GM19238 (cell line): Measurements from ENCODE around the gene PPIC.
"Not testable (repeated sequence)": the region's sequence is repeated elsewhere in the genome, so short reads cannot be mapped to it uniquely, and the experiment has no call there.

Source experiments
- DNase-seq: peaks from one replicate; pipeline ENCODE4 v3.0.0; 2011; ENCODE audit warnings: low spot score; ENCODE audit not compliant: insufficient read length

Gene PPIC

DNA sequence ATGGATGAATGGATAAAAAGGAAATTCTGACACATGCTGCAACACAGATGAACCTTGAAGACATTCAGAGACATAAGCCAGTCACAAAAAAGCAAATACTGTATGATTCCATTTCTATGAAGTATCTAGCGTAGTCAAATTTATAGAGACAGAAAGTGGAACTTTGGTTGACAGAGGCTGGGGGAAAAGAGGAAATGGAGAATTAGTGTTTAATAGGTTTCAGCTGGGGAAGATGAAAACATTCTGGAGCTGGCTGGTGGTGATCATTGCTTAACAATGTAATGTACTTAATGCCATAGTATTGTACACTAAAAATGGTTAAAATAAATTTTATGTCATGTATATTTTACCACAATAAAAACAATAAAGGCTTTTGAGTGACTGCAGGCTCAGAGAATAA lies 24.2 kb downstream of the PPIC start:
- DNase-seq: no peak

DNA sequence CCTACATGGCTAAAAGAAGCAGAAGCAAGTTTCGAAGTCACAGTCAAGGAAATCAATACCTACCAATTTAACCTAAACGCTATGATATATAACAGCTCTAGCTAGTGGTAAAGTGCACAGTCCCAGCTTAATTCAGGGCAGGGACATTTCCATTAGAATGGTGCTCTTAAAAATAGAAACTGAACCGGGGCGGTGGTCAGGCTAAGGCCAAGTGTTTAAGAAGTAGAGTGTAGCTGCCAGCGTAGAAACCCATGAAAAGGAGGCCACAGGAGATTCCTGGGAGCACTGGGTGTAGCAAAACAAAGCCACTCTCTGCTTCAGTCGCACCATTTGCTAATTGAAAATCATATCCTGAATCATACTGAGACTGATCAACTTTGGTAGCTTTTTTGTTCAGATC lies 28.8 kb downstream of the PPIC start:
- DNase-seq: no peak

DNA sequence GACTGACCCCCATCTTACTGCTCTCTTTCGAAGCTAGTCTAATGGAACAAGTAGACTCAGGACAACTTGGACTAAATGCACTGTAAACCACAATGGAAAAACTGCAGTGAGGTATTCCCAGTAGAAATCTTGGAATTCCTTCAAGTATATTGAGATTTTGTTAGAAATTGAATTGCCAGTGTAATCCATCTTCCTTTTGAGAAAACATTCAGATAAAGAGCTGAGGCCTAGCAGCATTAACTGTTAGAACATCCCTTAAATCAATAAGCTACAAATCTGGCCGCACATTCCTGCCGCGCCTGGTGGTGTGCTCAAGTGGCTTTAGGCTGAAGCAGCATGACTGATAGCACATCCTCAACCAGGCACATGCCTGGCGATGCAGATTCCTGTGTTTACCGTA lies 29.3 kb downstream of the PPIC start:
- DNase-seq: no peak

DNA sequence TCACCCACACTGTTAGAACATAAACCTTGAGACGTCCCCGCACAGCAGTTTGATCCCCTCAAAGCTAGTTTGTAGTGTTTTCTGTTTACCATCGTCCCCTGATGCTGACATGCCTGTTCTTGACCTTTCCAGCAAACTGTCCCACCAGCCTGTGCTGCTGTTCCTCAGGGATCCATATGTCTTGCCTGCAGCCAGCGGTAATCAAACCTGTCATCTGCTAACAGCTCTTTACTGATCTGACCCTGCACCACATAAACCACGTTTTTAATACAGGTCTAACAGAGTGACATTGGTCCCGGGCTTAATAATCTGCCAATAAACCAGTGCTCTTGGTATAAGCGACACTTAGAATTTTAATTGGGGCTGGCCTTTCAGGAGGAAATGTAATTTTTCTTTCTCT lies 34.7 kb downstream of the PPIC start:
- DNase-seq: no peak

DNA sequence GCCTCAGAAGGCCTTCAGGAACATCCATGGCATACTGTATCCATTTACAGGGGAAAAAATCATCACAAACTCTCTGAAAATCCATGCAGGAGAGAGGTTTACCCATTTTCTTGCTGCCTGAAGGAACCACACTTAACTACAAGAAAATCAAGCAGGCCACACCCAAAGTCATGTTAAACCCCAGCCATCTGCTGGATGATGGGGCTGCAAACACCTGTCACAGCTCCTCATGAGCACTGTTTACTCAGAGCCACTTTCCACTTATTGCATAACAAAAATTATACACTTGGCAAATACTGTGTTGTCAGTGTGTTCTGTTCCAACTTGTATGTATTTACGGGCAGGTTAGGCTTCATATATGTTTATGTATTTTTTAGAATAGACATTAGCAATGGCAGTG lies 35.8 kb downstream of the PPIC start:
- no peak for DNase-seq

DNA sequence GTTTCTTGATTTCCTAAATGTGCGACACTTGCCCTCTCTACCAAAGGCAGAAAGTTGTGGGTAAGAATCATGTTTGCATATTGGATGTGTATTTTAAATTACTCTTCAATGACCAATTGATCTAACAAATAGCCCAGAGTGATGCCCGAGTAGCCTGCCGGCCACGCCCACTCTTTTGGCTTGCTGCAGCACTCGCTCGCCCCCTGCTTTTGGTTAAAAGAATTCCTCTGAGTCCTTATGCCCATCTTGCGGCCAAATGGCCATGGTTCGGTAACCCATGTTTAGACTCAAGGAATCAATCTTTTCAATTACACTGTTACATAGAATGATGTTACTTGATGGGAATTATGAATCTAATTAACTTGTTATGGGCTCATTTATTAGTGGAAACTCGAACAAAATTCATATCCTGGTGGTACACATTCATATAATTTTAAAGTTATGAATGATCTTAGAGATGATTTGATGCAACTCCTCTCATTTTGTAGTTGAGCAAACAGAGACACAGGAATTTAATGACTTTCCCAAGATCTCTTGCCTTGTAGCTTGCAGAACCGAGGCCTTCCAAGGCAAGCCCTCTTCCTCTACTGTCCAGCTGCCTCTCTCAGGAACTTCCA lies 36.5 kb downstream of the PPIC start:
- DNase-seq: peak; percentile 47

DNA sequence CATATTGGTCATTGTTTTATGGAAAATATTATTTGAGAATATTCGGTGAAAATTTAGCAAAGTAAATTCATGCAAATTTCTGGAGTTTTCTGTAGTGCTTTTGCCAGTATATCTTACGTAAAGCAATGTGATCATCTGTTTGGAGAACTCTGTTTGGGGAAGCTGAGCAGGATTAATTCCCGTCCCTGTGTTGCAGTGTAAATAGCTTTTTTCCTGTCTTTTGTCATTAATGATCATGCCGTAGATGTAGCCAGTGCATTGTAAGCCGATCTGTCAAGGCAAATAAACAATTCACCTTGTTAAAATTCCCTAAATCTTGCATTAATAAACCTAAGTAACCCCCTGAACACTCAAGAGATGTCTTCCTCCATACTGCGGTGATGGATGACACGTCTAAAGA lies 39.2 kb downstream of the PPIC start:
- no peak for DNase-seq

DNA sequence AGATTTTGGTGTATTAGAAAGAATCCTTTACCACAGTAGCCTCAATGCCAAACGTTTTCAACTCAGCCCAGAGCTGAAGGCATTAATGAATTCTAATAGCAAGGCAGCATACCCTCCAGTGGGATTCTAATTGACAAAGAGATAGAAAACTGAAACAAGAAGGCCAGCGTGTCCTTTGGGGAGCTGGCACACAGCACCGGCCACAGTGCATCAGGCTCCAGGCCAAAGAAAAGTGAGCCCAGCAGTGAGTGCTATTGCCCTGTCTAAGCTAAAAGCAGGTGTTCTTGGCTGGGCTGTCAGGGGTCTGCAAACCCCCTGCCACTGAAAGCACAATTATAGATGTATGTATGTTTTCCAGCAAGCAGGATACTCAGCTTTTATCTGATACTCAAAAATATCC lies 40.4 kb downstream of the PPIC start:
- no peak for DNase-seq

DNA sequence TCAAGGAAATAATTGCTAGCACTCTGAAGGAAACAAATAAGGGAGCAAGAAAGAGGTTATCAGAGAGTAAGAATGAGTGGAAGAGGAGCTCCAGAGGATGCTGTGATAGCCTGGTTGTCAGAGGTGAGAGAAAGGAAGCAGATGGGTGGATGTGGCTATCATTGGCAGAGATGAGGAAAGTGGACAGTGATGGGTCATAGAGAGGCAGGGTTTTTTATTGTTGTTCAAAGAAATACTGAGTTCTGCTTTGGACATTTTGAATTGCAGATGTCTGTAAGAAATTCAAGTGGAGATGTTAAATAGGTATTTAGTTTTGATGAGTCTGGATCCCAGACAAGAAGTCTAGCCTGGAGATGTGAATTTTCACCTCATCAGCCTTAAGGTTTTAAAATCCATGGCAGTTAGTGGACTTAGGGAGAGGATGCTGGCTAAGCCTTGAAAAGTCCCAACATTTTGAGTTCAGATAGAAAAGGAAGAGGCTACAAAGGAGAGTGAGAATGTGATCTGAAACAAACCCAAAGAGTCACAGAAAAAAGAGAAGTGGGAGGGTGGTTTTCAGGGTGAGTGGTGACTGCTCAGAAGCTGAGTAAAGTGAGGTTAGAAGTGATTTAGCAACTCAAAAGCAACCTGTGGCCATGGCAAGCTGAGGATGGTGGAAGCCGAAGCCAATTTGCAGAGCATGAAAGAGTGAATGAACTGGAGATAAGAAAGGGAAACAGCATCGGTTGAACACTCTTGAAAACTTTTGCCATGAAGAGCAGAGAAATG lies 50.4 kb downstream of the PPIC start:
- DNase-seq: peak; percentile 24

DNA sequence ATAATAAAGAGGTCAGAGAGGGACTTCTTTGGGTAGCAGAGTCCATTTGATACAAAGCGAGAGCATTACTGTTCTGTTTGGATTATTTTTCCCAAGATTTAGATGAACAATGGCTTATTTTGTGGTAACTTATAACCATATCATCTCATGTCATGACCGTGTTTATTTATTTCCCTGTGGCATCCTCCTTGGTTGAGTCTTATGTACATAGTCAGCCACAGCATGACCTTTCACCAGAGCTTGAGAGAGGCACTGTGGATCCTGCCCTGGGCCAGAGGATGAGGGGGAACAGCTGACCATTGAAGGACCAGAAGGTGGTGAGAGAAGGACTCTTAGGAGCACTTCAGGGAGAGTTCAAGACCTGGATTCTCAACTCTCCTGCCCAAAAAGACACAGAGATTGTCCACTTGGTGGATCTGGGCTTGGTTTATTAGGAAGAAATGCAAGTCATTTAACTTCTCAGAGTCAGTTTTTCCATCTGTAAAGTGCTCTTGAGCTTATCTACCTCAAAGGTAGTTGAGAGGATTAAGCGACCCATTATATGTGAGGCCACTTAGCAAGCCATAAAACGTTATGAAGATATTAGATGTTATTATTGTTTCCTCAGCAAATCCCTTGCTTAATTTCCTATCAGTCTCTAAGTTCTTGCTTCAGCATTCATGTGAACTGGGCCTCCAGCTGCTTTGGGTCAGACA lies 51.4 kb downstream of the PPIC start:
- no peak for DNase-seq

DNA sequence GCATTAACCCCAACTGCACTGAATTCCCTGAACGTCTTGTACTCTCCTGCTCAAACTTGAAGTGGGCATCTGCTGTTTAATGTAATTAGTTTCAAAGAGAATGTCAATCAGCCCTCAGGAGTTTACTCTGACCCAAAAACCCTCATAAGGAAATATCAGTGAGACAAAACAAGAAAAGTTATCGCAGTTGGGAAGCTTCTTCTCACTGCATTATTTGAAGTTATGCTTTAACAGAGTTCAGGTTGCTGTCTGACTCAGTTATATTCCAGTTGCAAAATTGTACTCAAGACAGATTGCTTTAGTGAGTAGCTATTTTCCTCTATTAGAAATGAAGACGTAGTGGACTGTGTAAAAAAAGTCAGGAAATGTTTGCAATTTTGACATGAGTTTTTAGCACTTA lies 52.1 kb downstream of the PPIC start:
- no peak for DNase-seq

DNA sequence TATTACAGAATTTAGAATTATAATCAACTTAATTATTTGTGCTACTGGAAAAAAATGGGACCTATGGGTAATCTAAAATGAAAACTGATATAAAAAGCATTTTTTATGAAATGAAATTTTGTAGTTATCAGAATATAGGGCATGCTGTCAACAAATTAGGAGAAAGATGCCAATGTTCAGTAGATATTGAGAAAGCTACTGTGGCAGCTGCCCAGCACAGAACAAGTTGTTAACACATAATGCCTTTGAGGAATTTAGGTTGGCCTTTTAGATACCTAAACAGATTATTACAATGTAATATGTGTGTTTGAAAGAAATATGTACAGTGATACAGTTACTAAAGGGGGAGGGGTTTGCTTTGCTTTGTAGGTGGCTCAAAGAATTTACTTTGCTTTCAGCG lies 54.1 kb downstream of the PPIC start:
- no peak for DNase-seq

DNA sequence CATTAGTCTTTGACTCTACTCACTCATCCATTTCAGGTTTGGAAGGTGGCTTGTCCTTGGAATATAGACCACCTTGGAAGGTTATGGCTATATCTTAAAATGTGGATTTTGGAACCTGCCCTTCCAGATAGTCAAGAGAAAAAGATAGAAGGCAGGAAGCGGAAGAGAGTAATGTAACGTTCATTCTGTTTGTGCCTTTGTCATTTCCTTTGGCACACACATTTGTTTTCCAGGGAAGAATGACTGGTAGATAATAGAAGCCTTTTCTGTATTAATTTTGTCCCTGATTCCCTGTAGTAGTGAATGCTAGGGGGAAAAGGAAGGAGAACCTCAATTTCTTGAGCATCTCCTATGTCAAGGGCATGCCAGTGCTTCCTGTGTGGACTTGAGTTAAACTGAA lies 54.7 kb downstream of the PPIC start:
- no peak for DNase-seq

DNA sequence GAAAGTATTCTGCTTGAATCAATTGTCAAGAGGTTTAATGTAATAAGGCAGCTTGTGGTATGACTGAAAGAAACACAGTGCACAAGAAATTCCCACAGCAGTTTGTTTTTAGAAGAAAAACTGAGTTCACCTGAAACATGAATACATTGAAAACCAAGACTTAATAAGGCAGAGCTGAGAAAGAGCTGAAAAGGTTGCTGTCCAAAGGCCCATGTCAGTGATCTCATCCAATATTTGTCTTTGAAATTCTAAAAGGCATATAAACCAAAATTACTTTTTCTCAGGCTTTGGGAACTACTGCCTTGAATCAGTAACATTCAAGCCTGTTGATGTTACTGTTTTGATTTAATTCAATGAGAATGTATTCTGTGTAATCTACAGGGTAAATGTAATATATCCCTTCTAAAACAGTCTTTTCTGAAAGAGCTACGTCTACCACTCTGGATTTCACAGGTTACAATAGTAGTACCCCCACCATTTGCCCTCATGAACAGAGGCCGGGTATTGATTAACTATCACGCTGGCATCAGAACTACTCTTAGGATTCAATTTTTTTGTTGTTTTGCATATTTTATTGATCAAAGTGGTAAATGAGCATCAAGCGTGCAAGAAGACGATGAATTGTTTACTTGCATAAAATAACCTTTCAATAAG lies 57.8 kb downstream of the PPIC start:
- DNase-seq: no peak

DNA sequence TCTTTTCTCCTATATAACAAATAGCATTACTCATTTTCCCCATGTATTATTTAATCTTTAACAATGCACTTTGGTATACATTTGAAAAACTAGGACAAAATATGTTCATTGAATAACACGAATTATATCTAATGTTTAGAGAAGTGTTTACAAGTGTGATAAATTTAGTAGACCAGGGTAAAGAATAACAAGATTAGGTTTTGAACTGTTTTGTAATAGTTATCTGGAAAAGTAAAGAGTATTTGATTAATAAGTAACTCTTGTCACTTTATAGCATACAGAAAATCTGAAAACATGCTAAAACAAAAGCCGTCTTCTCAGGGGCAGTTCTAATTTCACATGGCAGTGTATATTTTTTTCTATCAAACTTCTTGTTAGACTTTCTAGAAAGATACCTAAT lies 58.5 kb downstream of the PPIC start:
- no peak for DNase-seq

DNA sequence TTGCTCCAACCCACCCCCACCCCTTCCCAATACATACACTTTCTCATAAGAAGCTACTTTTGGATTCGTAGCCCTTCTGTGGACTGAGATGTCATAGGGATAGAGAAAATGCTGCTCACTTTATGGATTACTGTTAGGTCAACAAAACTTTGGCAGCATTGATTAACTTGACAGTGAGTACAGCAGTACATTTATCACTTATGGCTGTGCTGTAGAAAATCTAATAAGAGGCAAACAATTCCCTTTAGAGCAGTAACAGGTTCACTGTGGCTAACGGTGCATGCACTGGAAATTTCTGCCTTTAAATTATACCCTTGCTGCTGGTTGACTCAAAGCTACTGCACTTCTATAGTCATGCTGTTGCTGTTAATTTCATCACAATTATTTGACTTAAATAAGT lies 59.2 kb downstream of the PPIC start:
- no peak for DNase-seq

DNA sequence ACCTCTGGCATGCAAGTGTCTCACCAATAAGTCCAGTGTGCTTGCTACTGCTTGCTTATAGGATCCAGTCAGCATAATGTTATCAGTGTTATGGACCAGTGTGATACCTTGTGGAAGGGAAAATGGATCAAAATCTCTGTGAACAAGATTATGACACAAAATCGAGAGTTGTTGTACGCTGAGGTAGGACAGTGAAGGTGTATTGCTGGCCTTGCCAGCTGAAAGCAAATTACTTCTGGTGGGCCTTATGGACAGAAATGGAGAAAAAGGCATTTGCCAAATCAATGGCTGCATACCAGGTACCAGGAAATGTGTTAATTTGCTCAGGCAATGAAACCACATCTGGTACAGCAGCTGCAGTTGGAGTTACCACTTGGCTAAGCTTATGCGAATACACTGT lies 62.3 kb downstream of the PPIC start:
- not testable (repeated sequence) for DNase-seq

DNA sequence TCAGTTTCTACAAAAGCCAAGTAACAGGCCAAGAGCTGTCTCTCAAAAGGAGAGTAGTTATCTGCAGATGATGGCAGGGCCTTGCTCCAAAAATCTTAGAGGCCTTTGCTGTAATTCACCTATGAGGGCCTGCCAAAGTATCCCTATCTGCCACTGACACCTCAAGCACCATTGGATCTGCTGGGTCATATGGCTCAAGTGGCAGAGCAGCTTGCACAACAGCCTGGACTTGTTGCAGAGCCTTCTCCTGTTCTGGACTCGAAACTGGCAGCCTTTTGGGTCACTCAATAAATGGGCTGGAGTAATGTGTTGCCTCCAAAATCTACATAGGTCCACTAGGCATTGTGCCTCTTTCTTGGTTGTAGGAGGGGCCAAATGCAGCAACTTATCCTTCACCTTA lies 62.8 kb downstream of the PPIC start:
- DNase-seq: not testable (repeated sequence)
